Measurements from ENCODE around the gene TOMM20.

DNA sequence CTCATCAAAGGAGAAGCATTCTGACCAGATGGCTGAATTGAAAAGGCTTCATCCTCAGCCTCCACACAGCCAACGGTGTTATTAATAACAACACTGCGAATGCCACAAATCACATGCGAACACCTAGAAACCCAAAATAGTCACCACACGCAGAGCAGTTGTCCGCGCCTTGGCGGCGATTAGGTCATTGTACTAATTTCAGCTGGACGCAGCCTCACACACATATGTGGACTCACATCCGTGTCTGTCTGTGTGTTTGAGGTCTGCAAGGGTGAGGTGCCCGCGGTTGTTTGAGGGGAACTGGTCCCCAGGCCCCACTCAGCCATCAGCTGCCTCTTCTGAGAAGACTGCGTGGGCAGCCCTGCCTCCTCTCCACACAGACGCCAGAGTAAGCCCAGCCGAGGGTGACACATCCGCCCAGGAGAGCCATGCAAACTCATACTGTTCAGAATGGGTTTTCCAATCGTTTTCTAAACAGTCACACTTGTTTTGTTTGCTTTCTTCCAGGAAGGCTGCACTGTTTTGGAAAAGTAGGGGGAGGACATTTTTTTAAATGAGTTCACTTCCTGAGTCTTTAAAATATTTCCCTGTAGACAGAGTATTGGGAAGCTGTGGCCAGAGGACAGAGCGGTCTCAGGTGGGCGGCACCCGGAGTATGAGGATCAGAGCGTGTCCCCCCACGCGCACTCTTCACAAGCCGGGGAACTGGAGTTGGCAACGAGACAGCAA, 53.4 kb downstream of the TOMM20 start:
- no peak for TF ChIP-seq GATA3 (IDR thresholded peaks at IDR 0.05; ENCODE audit: low read depth, low read length)
- TF ChIP-seq GATA2 (IDR thresholded peaks at IDR 0.05; ENCODE audit: low read depth, low read length): no peak

Measured in SH-SY5Y (cell line).